Vagina (tissue), 2 donors: ENCODE measurements around the gene PHOSPHO2. TPM values are rescaled to one million over a fixed set of nuclear protein-coding genes. Genes with fewer than 3 reads are reported as not detected.
A peak's percentile ranks its signal among the peaks of the same experiment; 100 is the strongest.

Experiments used
- DNase-seq, 2 donors: peaks; one replicate each; pipeline ENCODE4 v3.0.0-alpha.2; 2017; ENCODE audit errors: extremely low spot score in 2 of 2
- H3K27ac ChIP-seq: fragments of 200-600 bp; sonication (generic); one replicate; pipeline ENCODE4 v1.5.1; 2019
- H3K27me3 ChIP-seq: fragments of 200-600 bp; sonication (generic); one replicate; pipeline ENCODE4 v1.5.1; 2019
- H3K36me3 ChIP-seq, 2 donors: fragments of 200-600 bp; sonication (generic); one replicate each; pipeline ENCODE4 v1.5.1; 2017 to 2019
- H3K4me1 ChIP-seq: fragments of 200-600 bp; sonication (generic); one replicate; pipeline ENCODE4 v1.5.1; 2019
- H3K4me3 ChIP-seq, 2 donors: fragments of 200-600 bp; sonication (generic); 1 replicate in 1 of 2; 2 replicates in 1 of 2; pipeline ENCODE4 v1.5.1; 2016 to 2019
- H3K9me3 ChIP-seq: fragments of 200-600 bp; sonication (generic); one replicate; pipeline ENCODE4 v1.5.1; 2019
- POLR2A ChIP-seq, 2 donors: fragments of 450-650 bp; IDR thresholded peaks; one replicate each; pipeline ENCODE4 v1.6.1; 2017; ENCODE audit warnings: antibody characterized with exemption in 2 of 2, mild to moderate bottlenecking in 2 of 2, moderate library complexity in 2 of 2
- POLR2AphosphoS5 ChIP-seq, 2 donors: sonication (generic); formaldehyde crosslinking; IDR thresholded peaks; one replicate each; pipeline ENCODE4 v1.9.0; 2017; ENCODE audit warnings: antibody characterized with exemption in 2 of 2, mild to moderate bottlenecking in 2 of 2, low read depth in 1 of 2; ENCODE audit not compliant: insufficient read depth in 1 of 2
- intact Hi-C: fragments of 100-400 bp; cut with DNase I; formaldehyde crosslinking; loops from one replicate; pipeline ENCODE4 v1.15.1; 2023
- total RNA-seq: library from RNA; depleted of rRNA; stranded (reverse); fragments of >200 nt; gene quantifications from one replicate; pipeline ENCODE4 v1.2.3, GENCODE V29; 2016
- TF ChIP-seq, protein P1 (sequence below), 3 experiments: fragments of 450-650 bp in 2 of 3; fragments of 200-600 bp in 1 of 3; sonication (generic) in 1 of 3; IDR thresholded peaks; one replicate each; pipeline ENCODE4 v1.5.1; 2017 to 2019; ENCODE audit warnings: antibody characterized with exemption in 3 of 3, mild to moderate bottlenecking in 2 of 3, moderate library complexity in 2 of 3

PHOSPHO2 gene
- total RNA-seq, 1 donor from 2014 or later, result 4.7 TPM

DNA sequence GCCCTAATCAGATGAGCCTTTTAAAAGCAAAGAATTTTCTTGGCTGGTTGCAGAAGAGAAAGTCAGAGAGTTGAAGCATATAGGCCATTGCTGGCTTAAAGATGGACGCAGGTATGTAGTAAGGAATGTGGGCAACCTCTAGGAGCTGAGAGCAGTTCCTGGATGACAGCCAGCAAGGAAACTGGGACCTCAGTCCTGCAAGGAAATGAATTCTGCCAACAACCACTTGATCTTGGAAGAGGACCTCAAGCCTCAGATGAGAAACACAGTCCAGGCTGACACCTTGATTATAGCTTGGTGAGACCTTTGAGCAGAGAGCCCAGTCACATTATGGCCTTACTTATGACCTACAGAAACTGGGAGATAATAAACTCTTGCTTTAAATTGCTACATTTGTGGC lies 15.7 kb downstream of the PHOSPHO2 start:
- no peak overlapping the region for H3K27ac ChIP-seq
- H3K27me3 ChIP-seq, result no peaks in the 10 kb centered on the region
- no peak for DNase-seq
- H3K36me3 ChIP-seq, result no peaks in the 10 kb centered on the region
- H3K9me3 ChIP-seq, result no peaks in the 10 kb centered on the region
- TF ChIP-seq POLR2A (IDR thresholded peaks at IDR 0.05), result no peak
- no peak for TF ChIP-seq POLR2AphosphoS5 (IDR thresholded peaks at IDR 0.05; ENCODE audit: insufficient read depth in 1 of 2, low read depth in 1 of 2)
- TF ChIP-seq, protein P1, sequence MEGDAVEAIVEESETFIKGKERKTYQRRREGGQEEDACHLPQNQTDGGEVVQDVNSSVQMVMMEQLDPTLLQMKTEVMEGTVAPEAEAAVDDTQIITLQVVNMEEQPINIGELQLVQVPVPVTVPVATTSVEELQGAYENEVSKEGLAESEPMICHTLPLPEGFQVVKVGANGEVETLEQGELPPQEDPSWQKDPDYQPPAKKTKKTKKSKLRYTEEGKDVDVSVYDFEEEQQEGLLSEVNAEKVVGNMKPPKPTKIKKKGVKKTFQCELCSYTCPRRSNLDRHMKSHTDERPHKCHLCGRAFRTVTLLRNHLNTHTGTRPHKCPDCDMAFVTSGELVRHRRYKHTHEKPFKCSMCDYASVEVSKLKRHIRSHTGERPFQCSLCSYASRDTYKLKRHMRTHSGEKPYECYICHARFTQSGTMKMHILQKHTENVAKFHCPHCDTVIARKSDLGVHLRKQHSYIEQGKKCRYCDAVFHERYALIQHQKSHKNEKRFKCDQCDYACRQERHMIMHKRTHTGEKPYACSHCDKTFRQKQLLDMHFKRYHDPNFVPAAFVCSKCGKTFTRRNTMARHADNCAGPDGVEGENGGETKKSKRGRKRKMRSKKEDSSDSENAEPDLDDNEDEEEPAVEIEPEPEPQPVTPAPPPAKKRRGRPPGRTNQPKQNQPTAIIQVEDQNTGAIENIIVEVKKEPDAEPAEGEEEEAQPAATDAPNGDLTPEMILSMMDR (IDR thresholded peaks at IDR 0.05), result no peak
- peaks cover 13% of the 10 kb centered on the region for H3K4me1 ChIP-seq
- no peak overlapping the region for H3K4me3 ChIP-seq
- intact Hi-C loops, result no loop called here

DNA sequence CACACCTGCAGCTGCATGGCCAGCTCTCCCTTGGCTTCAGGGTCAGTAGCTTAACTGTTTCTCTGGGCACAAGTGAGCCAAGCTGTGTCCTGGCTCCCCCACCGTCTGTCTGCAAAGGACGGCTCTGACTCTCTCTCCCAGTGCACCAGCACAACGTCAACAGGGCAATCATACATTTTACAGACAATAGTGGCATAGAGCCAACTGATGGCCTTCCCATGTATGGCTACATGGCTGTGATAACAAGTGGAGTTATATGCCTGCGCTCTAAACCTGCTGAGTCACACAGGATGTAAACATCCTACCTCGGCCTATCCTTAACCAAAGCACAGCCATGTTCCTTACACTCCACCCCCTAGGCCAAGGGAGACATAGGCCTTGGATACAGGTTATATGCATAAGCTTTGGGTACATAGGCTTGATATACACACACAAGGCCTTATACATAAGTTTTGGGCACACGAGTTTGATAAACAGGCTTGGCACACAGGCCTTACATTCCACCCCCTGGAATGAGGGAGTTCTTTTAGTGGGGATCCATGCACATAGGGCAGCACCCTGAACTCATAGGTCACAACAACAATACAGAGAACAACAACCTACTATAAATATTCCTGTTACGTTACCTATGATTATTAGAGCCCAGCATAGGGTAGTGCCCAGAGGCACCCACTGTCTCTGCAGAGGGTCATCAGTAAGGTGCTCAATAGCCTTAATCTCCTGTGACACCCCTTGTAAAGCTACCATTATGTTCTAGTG lies 17.7 kb downstream of the PHOSPHO2 start:
- no peaks in the 10 kb centered on the region for H3K36me3 ChIP-seq
- no peak for DNase-seq
- no peak overlapping the region for H3K4me3 ChIP-seq
- intact Hi-C loops, result no loop called here
- H3K9me3 ChIP-seq, result no peaks in the 10 kb centered on the region
- H3K4me1 ChIP-seq, result peaks cover 23% of the 10 kb centered on the region
- no peaks in the 10 kb centered on the region for H3K27me3 ChIP-seq
- no peak for TF ChIP-seq POLR2A (IDR thresholded peaks at IDR 0.05)
- no peak overlapping the region for H3K27ac ChIP-seq

DNA sequence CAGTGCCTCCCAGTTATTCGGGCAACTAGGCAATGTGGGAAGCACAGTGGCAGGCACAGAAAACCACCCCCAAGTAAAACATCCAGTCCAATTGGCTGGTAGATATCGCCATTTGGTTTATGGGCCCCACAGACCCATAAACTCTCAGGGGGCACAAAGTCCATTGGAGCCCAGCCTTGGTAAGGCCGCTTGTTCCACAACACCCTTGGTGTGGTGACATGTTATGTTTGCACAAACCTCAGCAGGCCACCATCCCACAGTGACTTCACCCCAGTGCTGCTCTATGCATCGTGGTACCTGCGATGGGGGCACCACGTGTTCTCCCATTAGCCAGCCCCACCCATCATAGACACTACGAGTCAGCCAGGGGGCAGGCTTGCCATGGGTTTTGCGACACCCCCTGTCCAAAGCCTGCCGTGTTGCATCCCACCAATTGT lies 18.5 kb downstream of the PHOSPHO2 start:
- no peak overlapping the region for H3K4me3 ChIP-seq
- no peak overlapping the region for H3K27ac ChIP-seq
- TF ChIP-seq, protein P1 (IDR thresholded peaks at IDR 0.05), result no peak
- no peak for TF ChIP-seq POLR2AphosphoS5 (IDR thresholded peaks at IDR 0.05; ENCODE audit: insufficient read depth in 1 of 2, low read depth in 1 of 2)
- no peak for TF ChIP-seq POLR2A (IDR thresholded peaks at IDR 0.05)
- H3K27me3 ChIP-seq, result no peaks in the 10 kb centered on the region
- intact Hi-C loops, result no loop called here
- H3K36me3 ChIP-seq, result no peaks in the 10 kb centered on the region
- no peak for DNase-seq
- H3K4me1 ChIP-seq, result peaks cover 26% of the 10 kb centered on the region
- no peaks in the 10 kb centered on the region for H3K9me3 ChIP-seq

DNA sequence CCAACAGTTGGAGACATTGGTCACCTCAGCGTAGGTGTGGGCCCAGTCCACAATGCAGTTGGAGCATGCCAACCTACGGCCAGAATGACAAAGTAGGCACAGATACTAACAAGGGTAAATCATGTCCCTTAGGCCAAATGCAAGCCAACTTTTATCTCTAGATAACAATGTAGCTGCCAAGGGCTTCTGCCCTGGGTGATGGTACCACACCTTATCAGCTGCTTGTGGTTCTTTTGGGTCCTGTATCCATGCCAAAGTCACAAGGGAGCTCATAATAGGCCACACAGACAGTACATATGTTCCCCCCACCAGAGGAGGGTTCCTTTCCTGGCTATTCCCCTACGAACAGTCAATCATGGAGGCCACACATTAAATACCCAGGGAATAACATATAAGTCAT lies 19.1 kb downstream of the PHOSPHO2 start:
- Histone ChIP-seq H3K4me1 (peaks cover 26% of the 10 kb centered on the region), H3K9me3 (no peaks in the 10 kb centered on the region), H3K4me3 (no peak overlapping the region), H3K27me3 (no peaks in the 10 kb centered on the region), H3K27ac (no peak overlapping the region), H3K36me3 (no peaks in the 10 kb centered on the region)
- intact Hi-C loops, result no loop called here
- TF ChIP-seq, protein P1 (IDR thresholded peaks at IDR 0.05), result no peak
- no peak for TF ChIP-seq POLR2A (IDR thresholded peaks at IDR 0.05)
- no peak for TF ChIP-seq POLR2AphosphoS5 (IDR thresholded peaks at IDR 0.05; ENCODE audit: insufficient read depth in 1 of 2, low read depth in 1 of 2)
- DNase-seq, result no peak

DNA sequence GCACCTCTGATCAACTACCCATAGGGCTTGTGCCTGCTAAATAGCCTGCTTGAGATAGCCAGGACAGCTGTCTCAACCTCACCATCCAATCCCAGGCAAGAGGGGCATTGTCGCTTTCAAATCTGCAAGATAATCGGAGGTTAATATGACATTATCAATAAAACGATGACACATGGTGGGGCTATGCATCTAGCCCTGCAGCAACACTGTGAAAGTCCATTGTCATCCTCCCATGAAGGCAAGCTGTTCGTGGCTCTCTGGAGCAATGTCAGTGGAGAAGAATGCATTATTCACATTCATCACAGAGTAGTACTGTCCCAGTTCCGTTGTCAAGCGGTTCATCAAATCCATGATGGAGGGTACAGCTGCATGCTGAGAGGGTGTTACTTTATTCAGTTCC lies 20.4 kb downstream of the PHOSPHO2 start:
- H3K4me1 ChIP-seq, result peaks cover 26% of the 10 kb centered on the region
- intact Hi-C loops, result no loop called here
- no peak overlapping the region for H3K27ac ChIP-seq
- DNase-seq, result no peak
- no peaks in the 10 kb centered on the region for H3K9me3 ChIP-seq
- H3K36me3 ChIP-seq, result no peaks in the 10 kb centered on the region
- TF ChIP-seq POLR2A (IDR thresholded peaks at IDR 0.05) (no peak), POLR2AphosphoS5 (IDR thresholded peaks at IDR 0.05; ENCODE audit: insufficient read depth in 1 of 2, low read depth in 1 of 2) (no peak)
- TF ChIP-seq, protein P1 (IDR thresholded peaks at IDR 0.05), result no peak
- H3K27me3 ChIP-seq, result no peaks in the 10 kb centered on the region
- peak overlapping the region in 1 of 2 donors; percentile 27 for H3K4me3 ChIP-seq
